Activated CD8-positive, alpha-beta memory T cell treated with anti-CD3 and anti-CD28 coated beads for 4 hours (primary cell): ENCODE measurements around the gene SHROOM3.
"Not testable (repeated sequence)": the region's sequence is repeated elsewhere in the genome, so short reads cannot be mapped to it uniquely, and the experiment has no call there.

ENCODE experiments used
- DNase-seq, 2 donors: peaks; one replicate each; pipeline ENCODE4 v3.0.0-alpha.2; 2020; ENCODE audit warnings: low read depth in 2 of 2

Gene SHROOM3

GRCh38 chr4:76694056-76694455, 259.0 kb downstream of the SHROOM3 start:
- no peak for DNase-seq

GRCh38 chr4:76696109-76696508, 261.1 kb downstream of the SHROOM3 start:
- no peak for DNase-seq

DNA sequence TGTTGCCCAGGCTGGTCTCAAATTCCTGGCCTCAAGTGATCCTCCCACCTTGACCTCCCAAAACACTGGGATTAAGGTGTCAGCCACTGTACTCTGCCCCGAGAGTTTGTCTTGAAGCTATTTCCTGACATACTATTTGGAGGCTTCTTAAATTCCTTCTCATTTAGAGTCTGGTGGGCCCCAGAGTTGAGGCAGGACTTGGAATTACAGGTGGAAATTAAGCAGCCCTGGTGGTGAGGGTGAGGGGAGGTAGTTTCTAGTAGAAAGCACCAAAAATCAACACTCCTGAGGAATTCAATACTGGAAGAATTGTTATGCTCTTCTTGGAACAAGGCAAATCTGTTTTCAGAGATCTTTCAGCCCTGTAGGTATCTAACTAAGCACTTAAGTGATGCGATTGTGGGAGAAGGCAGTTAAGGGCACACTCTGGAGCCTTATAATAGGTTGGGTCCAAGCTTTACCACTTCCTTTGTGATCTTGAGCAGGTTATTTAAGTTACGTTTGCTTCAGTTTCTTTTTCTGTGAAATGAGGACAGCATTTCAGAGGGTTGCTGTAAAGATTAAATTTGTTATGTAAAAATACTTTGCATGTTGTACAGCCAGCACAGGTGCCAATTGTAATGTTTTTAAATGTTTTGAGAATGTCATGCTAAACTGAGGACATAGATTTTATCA, 262.2 kb downstream of the SHROOM3 start:
- DNase-seq: no peak

DNA sequence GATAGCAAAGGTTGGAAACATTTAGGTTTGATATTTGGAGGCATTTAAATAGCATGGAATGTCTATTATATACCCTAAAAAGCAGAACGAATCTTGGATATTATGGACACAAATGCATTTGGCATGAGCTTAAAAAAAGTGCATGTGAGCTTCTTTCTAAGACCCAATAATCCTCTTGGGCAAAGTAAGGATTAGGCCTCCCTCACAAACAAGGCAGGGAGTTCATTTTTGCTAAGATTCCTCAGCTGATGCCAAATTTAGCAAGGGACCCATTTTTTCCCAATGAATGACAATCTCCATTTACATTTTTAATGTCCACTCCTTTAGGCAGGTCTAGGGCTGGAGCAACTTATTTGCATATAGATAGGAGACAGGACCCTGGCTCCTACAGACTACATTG, 263.1 kb downstream of the SHROOM3 start:
- DNase-seq: no peak

DNA sequence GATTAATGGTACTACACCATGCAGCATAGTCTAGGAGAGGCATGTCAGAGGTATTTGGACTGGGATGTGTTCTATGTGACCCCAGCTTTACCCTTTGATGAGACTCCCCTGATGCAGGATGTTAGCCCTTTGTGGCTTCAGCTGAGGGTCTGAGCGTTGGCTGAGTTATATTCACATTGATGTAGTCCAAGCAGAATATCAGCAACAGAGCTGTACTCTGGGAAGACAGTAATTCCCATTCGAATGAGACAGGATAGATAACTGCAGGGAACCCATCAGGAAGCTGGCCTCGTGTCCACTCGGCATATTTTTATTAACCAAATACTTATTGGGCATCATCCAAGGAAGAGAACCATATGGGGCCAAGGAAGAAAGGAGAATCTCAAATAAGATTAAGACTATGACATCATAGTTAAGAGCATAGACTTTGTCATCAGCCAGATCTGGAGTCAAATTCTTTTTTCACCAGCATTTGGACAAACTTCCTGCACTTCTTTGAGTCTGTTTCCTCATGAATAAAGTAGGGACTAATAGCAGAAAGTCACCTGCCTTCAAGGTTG, 264.8 kb downstream of the SHROOM3 start:
- no peak for DNase-seq

DNA sequence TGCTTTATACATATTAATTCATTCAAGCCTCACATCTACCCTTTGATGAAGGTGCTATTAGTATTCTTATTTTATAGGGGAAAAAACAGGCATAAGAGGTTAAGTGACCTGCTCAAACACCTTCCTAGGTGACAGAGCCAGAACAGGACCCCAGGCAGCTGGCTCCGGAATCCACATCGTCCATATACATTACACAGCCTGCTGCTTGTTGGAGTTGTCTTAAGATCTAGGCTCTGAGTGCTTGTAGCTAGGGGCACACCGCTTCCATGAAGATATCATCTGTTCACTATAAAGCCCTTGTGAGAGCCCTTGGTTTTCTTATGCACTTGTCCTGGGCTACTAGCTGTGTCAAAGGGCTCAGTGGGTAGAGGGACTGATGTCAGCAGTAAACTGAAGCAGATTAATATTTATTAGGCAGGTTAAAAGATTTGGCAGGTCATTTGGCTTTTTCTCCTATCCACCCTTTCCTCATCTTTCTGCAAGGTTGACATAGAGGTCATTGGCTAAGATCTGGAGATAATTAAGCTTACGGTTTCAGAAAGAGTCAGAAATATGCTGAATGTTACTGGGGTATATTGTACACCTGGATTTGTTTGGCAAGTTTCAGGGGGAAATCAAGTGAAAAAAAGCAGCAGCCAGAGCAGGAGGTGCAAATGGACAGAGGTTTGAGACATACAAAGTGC, 267.6 kb downstream of the SHROOM3 start:
- no peak for DNase-seq

- no peak for DNase-seq
Observed at GRCh38 chr4:76703123-76703490, 268.1 kb downstream of the SHROOM3 start.

- no peak for DNase-seq
Observed at GRCh38 chr4:76703676-76704075, 268.6 kb downstream of the SHROOM3 start.

GRCh38 chr4:76704133-76704881, 269.3 kb downstream of the SHROOM3 start:
- DNase-seq: no peak

- no peak for DNase-seq
Observed at GRCh38 chr4:76705472-76705871, 270.4 kb downstream of the SHROOM3 start.

GRCh38 chr4:76706581-76706980, 271.6 kb downstream of the SHROOM3 start:
- DNase-seq: no peak

- no peak for DNase-seq
Observed at GRCh38 chr4:76708971-76709771, 274.1 kb downstream of the SHROOM3 start.

- DNase-seq: no peak
Observed at GRCh38 chr4:76709772-76710090, 274.7 kb downstream of the SHROOM3 start.

DNA sequence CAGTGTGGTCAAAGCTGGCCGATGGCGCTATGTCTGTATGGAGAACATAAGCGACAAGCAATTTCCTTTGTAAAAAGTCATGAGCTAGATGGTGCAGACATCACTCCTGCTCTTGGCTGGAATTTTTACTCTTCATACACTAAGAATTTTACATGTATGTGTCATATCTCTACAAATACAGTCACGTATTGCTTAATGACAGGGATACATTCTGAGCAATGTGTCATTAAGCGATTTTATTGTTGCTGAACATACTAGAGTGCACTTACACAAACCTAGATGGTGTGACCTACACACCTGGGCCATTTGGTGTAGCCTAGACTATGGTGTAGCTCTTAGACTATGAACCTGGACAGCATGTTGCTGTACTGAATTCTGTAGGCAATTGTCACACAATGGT, 277.5 kb downstream of the SHROOM3 start:
- no peak for DNase-seq

DNA sequence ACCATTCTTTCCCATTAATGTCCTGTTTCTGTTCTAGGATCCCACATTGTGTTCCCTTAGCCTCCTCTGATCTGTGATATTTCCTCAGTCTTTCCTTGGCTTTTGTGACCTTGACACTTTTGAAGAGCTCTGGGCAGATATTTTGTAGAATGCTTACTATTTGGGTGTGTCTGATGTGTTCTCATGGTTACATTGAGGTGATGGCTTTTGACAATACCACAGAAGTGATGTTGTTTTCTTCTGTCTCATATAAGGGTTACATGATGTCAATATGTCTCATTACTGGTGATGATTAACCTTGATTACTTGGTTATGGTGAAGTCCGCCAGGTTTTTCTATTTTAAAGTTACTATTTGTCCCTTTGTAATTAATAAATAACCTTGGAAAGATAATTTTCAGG, 279.2 kb downstream of the SHROOM3 start:
- DNase-seq: no peak

DNA sequence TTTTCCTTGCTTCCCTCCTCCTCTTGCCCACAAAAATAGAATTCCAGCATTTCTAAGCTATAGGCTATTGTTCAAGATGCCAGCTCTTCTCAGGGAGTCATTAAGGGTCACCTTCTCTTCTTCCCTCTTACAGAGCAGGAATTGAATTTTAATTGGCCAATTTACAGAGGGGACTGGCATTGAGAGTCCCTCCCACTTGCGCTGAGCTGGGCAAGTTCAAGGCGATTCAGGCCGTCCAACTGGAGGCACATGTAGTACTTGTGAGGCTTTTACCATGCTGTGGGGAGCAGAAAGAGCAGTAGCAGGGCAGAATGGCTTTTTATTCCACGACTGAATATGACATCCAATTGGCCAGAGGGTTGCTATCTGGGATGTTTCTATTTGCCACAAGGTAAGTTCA, 281.0 kb downstream of the SHROOM3 start:
- no peak for DNase-seq

DNA sequence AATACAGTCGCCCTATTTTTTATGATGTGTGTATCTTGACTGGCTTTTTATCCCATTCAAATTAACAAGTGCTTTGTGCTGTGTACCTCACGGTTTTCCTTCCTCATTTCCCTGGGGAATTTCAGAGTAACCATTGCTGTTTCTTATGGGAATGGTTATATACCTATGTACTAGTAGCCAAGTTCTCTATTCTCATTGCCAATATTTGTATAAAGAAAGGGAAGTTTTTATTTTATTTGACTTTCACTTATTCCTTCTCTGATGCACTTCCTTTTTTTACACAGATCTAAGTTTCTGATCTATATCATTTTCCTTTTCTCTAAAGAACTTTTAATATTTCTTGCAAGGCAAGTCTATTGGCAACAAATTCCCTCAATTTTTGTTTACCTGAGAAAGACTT, 281.6 kb downstream of the SHROOM3 start:
- no peak for DNase-seq

GRCh38 chr4:76717431-76717830, 282.4 kb downstream of the SHROOM3 start:
- DNase-seq: no peak

- DNase-seq: no peak
Observed at GRCh38 chr4:76718021-76718420, 283.0 kb downstream of the SHROOM3 start.

DNA sequence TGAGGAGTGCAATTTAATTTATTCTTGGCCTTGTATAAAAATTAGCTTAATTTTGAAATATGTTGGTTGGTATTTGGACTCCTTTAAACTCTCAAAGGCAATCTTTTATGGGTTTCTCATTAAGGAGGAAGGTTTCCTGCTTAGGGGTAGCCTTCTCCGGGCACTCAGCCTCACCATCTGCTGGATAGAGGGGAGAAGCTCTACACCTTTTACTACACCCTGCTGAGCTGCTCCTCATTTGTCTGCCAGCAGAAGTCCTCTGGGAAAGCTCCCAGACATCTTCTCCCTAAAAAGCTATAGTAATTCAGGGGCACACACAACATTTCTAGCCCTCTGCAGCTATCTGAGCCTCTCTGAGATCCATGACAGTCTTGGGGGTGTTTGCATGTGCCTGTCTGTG, 283.8 kb downstream of the SHROOM3 start:
- DNase-seq: no peak

DNA sequence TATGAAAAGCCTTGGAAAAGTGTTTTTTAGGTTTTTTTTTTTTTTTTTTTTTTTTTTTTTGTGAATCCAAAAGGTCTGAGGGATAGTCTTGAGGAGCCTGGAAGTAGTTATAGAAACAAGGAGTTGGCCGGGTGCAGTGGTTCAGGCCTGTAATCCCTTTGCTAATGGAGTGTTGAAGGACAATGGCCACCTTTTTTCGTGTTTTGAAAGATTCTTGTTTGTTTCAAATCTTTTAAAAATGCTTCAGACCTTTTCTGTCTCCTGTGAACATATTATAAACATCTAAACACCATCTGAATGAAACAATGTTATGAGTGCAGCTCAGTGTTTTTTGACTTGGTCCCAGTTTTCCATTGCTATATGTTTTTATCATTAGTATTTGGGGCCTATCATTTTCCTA, 285.1 kb downstream of the SHROOM3 start:
- no peak for DNase-seq

- DNase-seq: not testable (repeated sequence)
Observed at GRCh38 chr4:76722146-76722545, 287.1 kb downstream of the SHROOM3 start.
